ENCODE results near the gene PABPN1.

GRCh38 chr14:23344481-23344880, 23.2 kb downstream of the PABPN1 start:
- TF ChIP-seq CTCF (conservative IDR thresholded peaks at IDR 0.05) (peak; percentile 9; the same call in 1 of the 2 replicates), ZFX (IDR thresholded peaks at IDR 0.05) (no peak)
